PC-9 (cell line): ENCODE results near the gene PCGF3. TPM values are rescaled to one million over a fixed set of nuclear protein-coding genes. Genes with fewer than 3 reads are reported as not detected.
A peak's percentile ranks its signal among the peaks of the same experiment; 100 is the strongest.

ENCODE experiments used
- BruUV-seq: library from RNA; stranded (reverse); fragments of 400-500 nt; replicated peaks from 2 replicates; lab custom pipeline; 2021; lab: Mats Ljungman, UMichigan
- CTCF ChIA-PET: fragments of 300-600 bp; sonication (Branson Sonifier 250); formaldehyde crosslinking; loops from one replicate; lab custom pipeline; 2022; ENCODE audit warnings: antibody characterized with exemption; lab: Charles Lee
- POLR2A ChIA-PET: fragments of 300-600 bp; sonication (Branson Sonifier 250); formaldehyde crosslinking; loops from one replicate; lab custom pipeline; 2022; ENCODE audit warnings: antibody characterized with exemption; ENCODE audit not compliant: unreplicated experiment; lab: Charles Lee
- DNase-seq, 2 experiments: peaks; one replicate each; pipeline versions ENCODE4 v3.0.0 to v3.0.0-alpha.2; 2015 to 2022; ENCODE audit warnings: mixed read lengths in 1 of 2
- H2AFZ ChIP-seq: fragments of 200-600 bp; sonication (generic); 2 replicates; pipeline ENCODE4 v1.8.1; 2017; ENCODE audit warnings: antibody characterized with exemption
- H3F3A ChIP-seq: fragments of 200-600 bp; sonication (generic); 2 replicates; pipeline ENCODE4 v1.8.1; 2017; ENCODE audit warnings: antibody characterized with exemption, mild to moderate bottlenecking, low read depth; ENCODE audit not compliant: insufficient read depth
- H3K27ac ChIP-seq: fragments of 200-600 bp; sonication (generic); 2 replicates; pipeline ENCODE4 v1.6.1; 2016; ENCODE audit warnings: mixed run types
- H3K27me3 ChIP-seq: fragments of 200-600 bp; sonication (generic); 2 replicates; pipeline ENCODE4 v1.6.1; 2016; ENCODE audit warnings: low read depth, mixed run types; ENCODE audit not compliant: insufficient read depth
- H3K36me3 ChIP-seq: fragments of 200-600 bp; sonication (generic); 2 replicates; pipeline ENCODE4 v1.6.1; 2016; ENCODE audit warnings: low read depth, mixed run types
- H3K4me1 ChIP-seq: fragments of 200-600 bp; sonication (generic); replicated peaks from 2 replicates; pipeline ENCODE4 v1.6.1; 2016; ENCODE audit warnings: mixed run types; ENCODE audit not compliant: insufficient read depth
- H3K4me2 ChIP-seq: fragments of 200-600 bp; sonication (generic); 2 replicates; pipeline ENCODE4 v1.6.1; 2017; ENCODE audit warnings: mixed run types
- H3K4me3 ChIP-seq: fragments of 200-600 bp; sonication (generic); 2 replicates; pipeline ENCODE4 v1.6.1; 2016; ENCODE audit warnings: mixed run types
- H3K79me2 ChIP-seq: fragments of 200-600 bp; sonication (generic); 2 replicates; pipeline ENCODE4 v1.6.1; 2017; ENCODE audit warnings: low read depth, mixed run types
- H3K9me2 ChIP-seq: fragments of 200-600 bp; sonication (generic); 2 replicates; pipeline ENCODE4 v1.8.1; 2017; ENCODE audit warnings: mild to moderate bottlenecking; ENCODE audit not compliant: insufficient read depth
- H3K9me3 ChIP-seq: fragments of 200-600 bp; sonication (generic); 2 replicates; pipeline ENCODE4 v1.8.1; 2016; ENCODE audit warnings: low read depth; ENCODE audit not compliant: insufficient read depth
- H4K20me1 ChIP-seq: fragments of 200-600 bp; sonication (generic); 2 replicates; pipeline ENCODE4 v1.8.1; 2017; ENCODE audit not compliant: insufficient read depth
- EZH2 ChIP-seq: fragments of 200-600 bp; sonication (generic); IDR thresholded peaks from 2 replicates; pipeline ENCODE4 v1.8.0; 2017; ENCODE audit warnings: antibody characterized with exemption, low read depth
- intact Hi-C: fragments of 100-400 bp; cut with micrococcal nuclease; formaldehyde crosslinking; loops from one replicate; pipeline ENCODE4 v1.10.0; 2022; ENCODE audit not compliant: unreplicated experiment
- total RNA-seq: library from RNA; stranded (reverse); gene quantifications from 2 replicates; pipeline ENCODE4 v1.2.3, GENCODE V29; 2021
- TF ChIP-seq, protein P1 (sequence below): fragments of 200-600 bp; sonication (generic); conservative IDR thresholded peaks from 2 replicates; pipeline ENCODE4 v1.6.1; 2017; ENCODE audit warnings: mixed run types, antibody characterized with exemption, mild to moderate bottlenecking, moderate library complexity

The PCGF3 gene
- total RNA-seq, 1 experiment from 2014 or later: 60.8 TPM

DNA sequence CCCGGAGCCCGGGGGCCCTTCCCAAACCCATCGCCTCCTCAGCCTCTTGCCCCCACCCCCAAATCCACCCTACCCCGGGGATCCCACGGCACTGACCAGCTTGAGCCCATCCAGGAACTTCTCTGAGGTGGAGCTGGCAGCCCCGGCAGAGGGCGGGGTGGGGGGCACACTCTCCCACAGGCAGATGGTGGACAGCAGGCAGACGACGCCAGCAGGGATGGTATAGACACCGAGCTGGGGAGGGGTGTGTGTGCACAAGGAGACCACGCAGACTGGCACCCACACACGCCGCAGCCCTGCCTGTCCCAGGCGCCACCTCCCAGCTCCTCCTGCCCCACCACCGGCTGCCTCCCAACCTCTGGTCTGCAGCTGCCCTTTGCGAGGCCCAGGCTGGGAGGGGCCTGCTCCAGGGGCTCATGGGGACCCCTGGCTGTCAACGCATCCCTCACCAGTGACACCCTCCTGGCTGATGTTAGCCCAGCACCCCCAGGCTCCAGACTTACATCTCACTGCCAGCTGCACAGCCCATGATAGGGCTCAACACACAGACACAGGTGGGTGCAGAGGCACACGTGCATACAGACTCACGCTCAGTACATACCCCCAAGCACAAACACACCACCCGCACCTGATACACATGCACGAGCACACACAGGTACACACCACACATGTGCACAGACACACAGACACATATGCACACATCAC lies 20.9 kb upstream of the PCGF3 start:
- H3K4me2 ChIP-seq: no peak overlapping the region
- intact Hi-C loops: no loop called here

DNA sequence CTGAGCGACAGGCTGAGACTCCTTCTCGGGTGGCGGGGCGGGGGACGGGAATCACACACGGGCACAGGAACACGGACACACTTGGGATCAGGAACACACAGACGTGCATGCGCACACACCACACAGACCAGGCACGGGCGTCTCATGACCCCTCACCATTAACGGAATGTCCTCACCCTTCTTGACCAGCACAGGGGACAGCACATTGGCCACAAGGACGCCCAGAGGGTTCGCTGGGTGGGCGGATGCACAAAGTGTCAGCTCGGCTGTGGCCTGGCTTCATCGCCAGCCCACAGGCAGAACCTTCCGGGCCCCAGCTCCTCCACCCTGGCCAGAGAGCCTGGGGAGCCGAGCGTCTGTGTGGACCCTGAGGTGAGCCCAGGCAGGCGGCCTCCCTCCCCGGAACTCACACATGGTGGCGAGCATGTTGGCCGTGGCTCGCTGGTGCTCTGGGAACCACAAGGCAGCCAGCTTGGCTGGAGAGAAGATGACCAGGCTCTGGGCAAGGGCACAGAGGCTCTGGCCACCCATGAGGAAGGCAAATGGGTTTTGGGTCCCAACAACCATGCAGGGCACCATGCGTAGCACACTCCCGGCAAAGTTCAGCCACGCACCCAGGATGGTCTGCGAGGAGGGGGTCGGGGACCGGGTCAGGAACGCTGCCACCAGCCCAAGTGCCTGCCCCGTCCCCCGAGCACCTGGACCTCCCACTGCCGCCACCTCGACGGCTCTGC lies 19.8 kb upstream of the PCGF3 start:
- no peaks in the 10 kb centered on the region for H3K9me3 ChIP-seq
- no peaks in the 10 kb centered on the region for H4K20me1 ChIP-seq
- ChIA-PET CTCF (no interaction called here), POLR2A (no interaction called here)
- H3K4me2 ChIP-seq: no peak overlapping the region
- DNase-seq: no peak
- no peaks in the 10 kb centered on the region for H3K9me2 ChIP-seq
- H3K79me2 ChIP-seq: no peaks in the 10 kb centered on the region
- no peak overlapping the region for H3K4me3 ChIP-seq
- H3K27me3 ChIP-seq: no peaks in the 10 kb centered on the region
- H3K4me1 ChIP-seq: peaks cover 19% of the 10 kb centered on the region
- H3K27ac ChIP-seq: no peak overlapping the region
- no peaks in the 10 kb centered on the region for H3K36me3 ChIP-seq
- H2AFZ ChIP-seq: no peak overlapping the region
- peaks cover 11% of the 10 kb centered on the region; the same call in 1 of the 2 replicates for H3F3A ChIP-seq
- no TSS peak for BruUV-seq
- intact Hi-C loops: loop anchor here (2.0 kb wide), 1 partner anchor 19 kb away; the partner anchor contains the start of gene PCGF3
- TF ChIP-seq, protein P1, sequence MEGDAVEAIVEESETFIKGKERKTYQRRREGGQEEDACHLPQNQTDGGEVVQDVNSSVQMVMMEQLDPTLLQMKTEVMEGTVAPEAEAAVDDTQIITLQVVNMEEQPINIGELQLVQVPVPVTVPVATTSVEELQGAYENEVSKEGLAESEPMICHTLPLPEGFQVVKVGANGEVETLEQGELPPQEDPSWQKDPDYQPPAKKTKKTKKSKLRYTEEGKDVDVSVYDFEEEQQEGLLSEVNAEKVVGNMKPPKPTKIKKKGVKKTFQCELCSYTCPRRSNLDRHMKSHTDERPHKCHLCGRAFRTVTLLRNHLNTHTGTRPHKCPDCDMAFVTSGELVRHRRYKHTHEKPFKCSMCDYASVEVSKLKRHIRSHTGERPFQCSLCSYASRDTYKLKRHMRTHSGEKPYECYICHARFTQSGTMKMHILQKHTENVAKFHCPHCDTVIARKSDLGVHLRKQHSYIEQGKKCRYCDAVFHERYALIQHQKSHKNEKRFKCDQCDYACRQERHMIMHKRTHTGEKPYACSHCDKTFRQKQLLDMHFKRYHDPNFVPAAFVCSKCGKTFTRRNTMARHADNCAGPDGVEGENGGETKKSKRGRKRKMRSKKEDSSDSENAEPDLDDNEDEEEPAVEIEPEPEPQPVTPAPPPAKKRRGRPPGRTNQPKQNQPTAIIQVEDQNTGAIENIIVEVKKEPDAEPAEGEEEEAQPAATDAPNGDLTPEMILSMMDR: no peak
- no peak for TF ChIP-seq EZH2

More for the DNA sequence above, 20.9 kb upstream of the PCGF3 start:
- Histone ChIP-seq H2AFZ (no peak overlapping the region), H3K9me3 (no peaks in the 10 kb centered on the region), H3K36me3 (no peaks in the 10 kb centered on the region), H3K4me3 (no peak overlapping the region), H3K79me2 (no peaks in the 10 kb centered on the region), H3F3A (peaks cover 11% of the 10 kb centered on the region; the same call in 1 of the 2 replicates), H4K20me1 (no peaks in the 10 kb centered on the region), H3K27ac (no peak overlapping the region), H3K27me3 (no peaks in the 10 kb centered on the region), H3K4me1 (peaks cover 19% of the 10 kb centered on the region), H3K9me2 (no peaks in the 10 kb centered on the region)
- ChIA-PET POLR2A (interaction anchor here (0.7 kb wide), 1 partner anchor 608 kb away, joined by 3 read pairs; no protein-coding TSS in a partner anchor), CTCF (no interaction called here)
- no TSS peak for BruUV-seq
- TF ChIP-seq EZH2: no peak
- TF ChIP-seq, protein P1: no peak
- DNase-seq: no peak

DNA sequence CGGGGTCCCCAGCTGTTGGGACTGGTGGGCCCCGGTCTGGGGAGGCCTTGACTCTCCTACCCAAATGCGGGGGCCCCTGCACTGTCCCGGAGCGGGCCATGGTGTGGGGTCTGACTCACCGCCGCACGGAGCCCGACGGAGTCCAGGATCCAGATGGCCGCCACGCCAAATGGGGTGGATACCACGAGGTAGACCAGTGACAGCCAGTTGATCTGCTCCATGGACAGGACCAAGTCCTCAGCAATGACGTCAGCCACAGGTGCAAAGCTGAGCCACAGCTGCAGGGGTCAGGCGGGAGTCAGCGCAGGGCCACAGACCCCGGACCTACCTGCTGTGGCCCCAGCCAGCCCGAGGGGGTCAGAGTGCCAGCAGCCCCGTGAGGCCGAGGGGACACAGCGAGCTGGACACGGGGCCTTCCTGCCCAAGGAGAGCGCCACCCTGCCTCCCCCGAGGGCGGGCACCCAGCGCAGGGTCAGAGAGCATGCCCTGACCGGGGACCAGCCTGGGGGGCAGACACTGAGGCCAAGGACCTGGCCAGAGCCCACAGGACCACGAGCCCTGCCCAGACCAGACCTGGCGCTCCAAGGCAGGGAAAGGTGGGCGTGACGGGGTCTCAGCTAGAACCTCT lies 19.1 kb upstream of the PCGF3 start:
- POLR2A ChIA-PET: interaction anchor here (1.2 kb wide), 1 partner anchor 12 kb away, joined by 5 read pairs; the partner anchor contains the start of genes ATP5ME and MYL5
- Histone ChIP-seq H3K27ac (no peak overlapping the region), H3K4me1 (peaks cover 19% of the 10 kb centered on the region), H2AFZ (no peak overlapping the region), H3K79me2 (no peaks in the 10 kb centered on the region), H4K20me1 (no peaks in the 10 kb centered on the region), H3K27me3 (no peaks in the 10 kb centered on the region), H3K4me3 (no peak overlapping the region), H3K9me3 (no peaks in the 10 kb centered on the region), H3K4me2 (peak overlapping the region; percentile 74; the same call in 1 of the 2 replicates), H3K9me2 (no peaks in the 10 kb centered on the region), H3K36me3 (no peaks in the 10 kb centered on the region), H3F3A (peaks cover 11% of the 10 kb centered on the region; the same call in 1 of the 2 replicates)
- no peak for TF ChIP-seq EZH2
- TF ChIP-seq, protein P1: no peak
- CTCF ChIA-PET: no interaction called here
- DNase-seq: no peak
- BruUV-seq: no TSS peak
- intact Hi-C loops: loop anchor here (2.0 kb wide), 1 partner anchor 18 kb away; the partner anchor contains the start of gene PCGF3
